Subcutaneous abdominal adipose tissue (tissue), 5 donors: ENCODE results near the gene CEP20.

ENCODE experiments used
- H3K27ac ChIP-seq: one replicate; pipeline ENCODE4 v1.7.0; 2013; ENCODE audit warnings: low read depth, mild to moderate bottlenecking, inconsistent platforms, low read length, moderate library complexity
- H3K27me3 ChIP-seq, 5 donors: one replicate each; pipeline ENCODE4 v1.7.0; 2013; ENCODE audit warnings: low read length in 5 of 5, inconsistent platforms in 1 of 5; ENCODE audit not compliant: control insufficient read depth in 5 of 5, insufficient read depth in 4 of 5
- H3K36me3 ChIP-seq, 5 donors: one replicate each; pipeline ENCODE4 v1.7.0; 2013; ENCODE audit warnings: low read length in 5 of 5; ENCODE audit not compliant: control insufficient read depth in 5 of 5, insufficient read depth in 5 of 5
- H3K4me1 ChIP-seq, 5 donors: one replicate each; pipeline ENCODE4 v1.7.0; 2013; ENCODE audit warnings: low read length in 5 of 5, mild to moderate bottlenecking in 3 of 5, moderate library complexity in 1 of 5; ENCODE audit not compliant: control insufficient read depth in 5 of 5, insufficient read depth in 5 of 5
- H3K4me3 ChIP-seq, 5 donors: one replicate each; pipeline ENCODE4 v1.7.0; 2013; ENCODE audit warnings: low read length in 5 of 5, low read depth in 1 of 5
- H3K9ac ChIP-seq, 5 donors: one replicate each; pipeline ENCODE4 v1.7.0; 2013; ENCODE audit warnings: low read length in 5 of 5, mild to moderate bottlenecking in 4 of 5, moderate library complexity in 3 of 5
- H3K9me3 ChIP-seq, 5 donors: one replicate each; pipeline ENCODE4 v1.7.0; 2013; ENCODE audit warnings: low read length in 5 of 5; ENCODE audit not compliant: control insufficient read depth in 5 of 5
- donor health status: healthy.
- donor health status: healthy.
- donor health status: healthy.
- donor health status: healthy.
- donor health status: healthy.

CEP20 gene

GRCh38 chr16:15861996-15862395 is 26.4 kb downstream of the CEP20 start:
- Histone ChIP-seq H3K36me3 (peaks cover 3 to 20% (median 10%) of the 10 kb centered on the region in 5 donors), H3K27ac (no peak overlapping the region), H3K9me3 (no peaks in the 10 kb centered on the region), H3K4me3 (no peak overlapping the region), H3K4me1 (peaks cover 2 to 20% (median 14%) of the 10 kb centered on the region in 5 donors), H3K9ac (no peak overlapping the region), H3K27me3 (peaks cover 2 to 12% (median 10%) of the 10 kb centered on the region in 5 donors)

- H3K27ac ChIP-seq: no peak overlapping the region
- H3K9ac ChIP-seq: no peak overlapping the region
- no peaks in the 10 kb centered on the region for H3K36me3 ChIP-seq
- H3K4me3 ChIP-seq: no peak overlapping the region
- H3K9me3 ChIP-seq: no peaks in the 10 kb centered on the region
- H3K27me3 ChIP-seq: peaks cover 8 to 32% (median 20%) of the 10 kb centered on the region in 5 donors
- H3K4me1 ChIP-seq: peaks cover 2 to 19% (median 18%) of the 10 kb centered on the region in 5 donors
These were observed 29.3 kb downstream of the CEP20 start for GRCh38 chr16:15858921-15859668.

DNA sequence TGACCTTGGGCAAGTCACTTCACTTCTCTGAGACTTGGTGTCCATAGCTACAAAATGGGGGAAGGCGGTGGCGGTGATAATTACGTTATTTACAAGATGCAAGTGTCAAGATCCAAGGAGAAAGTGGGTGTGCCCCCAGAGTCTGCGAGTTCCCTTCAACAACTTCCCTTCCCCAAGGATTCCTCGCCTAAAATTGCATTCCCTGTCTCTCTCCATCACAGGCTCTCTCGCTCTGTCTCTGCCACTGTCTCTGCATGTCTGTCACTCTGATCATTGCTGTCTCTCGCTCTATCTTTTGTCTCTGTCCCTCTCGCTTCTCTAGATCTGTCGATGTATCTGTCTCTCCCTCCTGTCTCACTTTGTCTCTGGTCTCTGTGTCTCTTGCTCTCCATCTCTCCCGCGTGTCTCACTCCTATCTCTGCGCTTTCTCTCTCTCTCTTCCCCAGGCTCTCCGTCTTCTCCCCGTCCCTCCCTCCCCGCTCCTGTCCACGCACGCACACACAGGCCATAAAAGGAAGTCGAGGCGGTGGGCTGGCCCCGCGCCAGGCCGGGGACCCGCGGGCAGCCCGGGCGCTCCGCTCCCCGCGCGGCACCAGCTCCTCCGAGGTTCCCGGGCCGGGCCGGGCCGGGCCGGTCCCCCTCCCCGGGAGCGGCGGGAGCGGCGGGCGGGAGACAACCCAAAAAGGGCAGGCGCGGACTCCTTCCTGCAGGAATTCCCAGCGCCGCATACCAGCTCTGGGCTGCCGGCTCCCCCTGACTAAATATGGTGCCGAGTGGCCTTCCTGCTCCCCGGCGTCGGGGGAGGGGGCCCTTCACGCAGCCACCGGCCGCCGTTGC is 30.5 kb downstream of the CEP20 start:
- Histone ChIP-seq H3K27ac (no peak overlapping the region), H3K4me1 (peaks cover 2 to 19% (median 18%) of the 10 kb centered on the region in 5 donors), H3K9ac (no peak overlapping the region), H3K4me3 (peak overlapping the region; percentile 43 to 72 (median 66)), H3K36me3 (no peaks in the 10 kb centered on the region), H3K9me3 (no peaks in the 10 kb centered on the region), H3K27me3 (peaks cover 8 to 32% (median 20%) of the 10 kb centered on the region in 5 donors)

- H3K9ac ChIP-seq: no peak within 1 kb of the TSS
- H3K27ac ChIP-seq: no peak within 1 kb of the TSS
- peaks cover 8 to 32% (median 20%) of the 10 kb centered on the region in 5 donors for H3K27me3 ChIP-seq
- peak within 1 kb of the TSS; percentile 43 to 72 (median 66) for H3K4me3 ChIP-seq
- peaks cover 2 to 19% (median 18%) of the 10 kb centered on the region in 5 donors for H3K4me1 ChIP-seq
- no peaks in the 10 kb centered on the region for H3K9me3 ChIP-seq
- H3K36me3 ChIP-seq: no peaks in the 10 kb centered on the region
These were observed 31.3 kb downstream of the CEP20 start, which contains the start of gene MYH11 for GRCh38 chr16:15856901-15857698. MYH11 (minus strand) TSS chr16:15857028; CDS start chr16:15838252, 18,776 bp downstream.

- Histone ChIP-seq H3K27ac (no peak overlapping the region), H3K27me3 (peaks cover 8 to 32% (median 20%) of the 10 kb centered on the region in 5 donors), H3K4me3 (no peak overlapping the region), H3K9me3 (no peaks in the 10 kb centered on the region), H3K36me3 (no peaks in the 10 kb centered on the region), H3K9ac (no peak overlapping the region), H3K4me1 (peaks cover 2 to 19% (median 18%) of the 10 kb centered on the region in 5 donors)
These were observed 32.2 kb downstream of the CEP20 start for GRCh38 chr16:15856182-15856581.

- H3K9ac ChIP-seq: no peak overlapping the region
- no peak overlapping the region for H3K4me3 ChIP-seq
- no peak overlapping the region for H3K27ac ChIP-seq
- peaks cover 2 to 19% (median 18%) of the 10 kb centered on the region in 5 donors for H3K4me1 ChIP-seq
- H3K9me3 ChIP-seq: no peaks in the 10 kb centered on the region
- H3K36me3 ChIP-seq: no peaks in the 10 kb centered on the region
- peaks cover 8 to 32% (median 20%) of the 10 kb centered on the region in 5 donors for H3K27me3 ChIP-seq
These were observed 32.7 kb downstream of the CEP20 start for GRCh38 chr16:15855704-15856003.

GRCh38 chr16:15854906-15855703 is 33.3 kb downstream of the CEP20 start:
- H3K4me1 ChIP-seq: peaks cover 2 to 19% (median 18%) of the 10 kb centered on the region in 5 donors
- no peak overlapping the region for H3K27ac ChIP-seq
- H3K9me3 ChIP-seq: no peaks in the 10 kb centered on the region
- no peak overlapping the region for H3K9ac ChIP-seq
- H3K27me3 ChIP-seq: peaks cover 8 to 32% (median 20%) of the 10 kb centered on the region in 5 donors
- H3K4me3 ChIP-seq: no peak overlapping the region
- H3K36me3 ChIP-seq: no peaks in the 10 kb centered on the region

- no peaks in the 10 kb centered on the region for H3K9me3 ChIP-seq
- H3K4me1 ChIP-seq: peaks cover 2 to 19% (median 18%) of the 10 kb centered on the region in 5 donors
- H3K27ac ChIP-seq: no peak overlapping the region
- H3K9ac ChIP-seq: no peak overlapping the region
- H3K4me3 ChIP-seq: no peak overlapping the region
- H3K36me3 ChIP-seq: no peaks in the 10 kb centered on the region
- H3K27me3 ChIP-seq: peaks cover 8 to 32% (median 20%) of the 10 kb centered on the region in 5 donors
These were observed 34.3 kb downstream of the CEP20 start for GRCh38 chr16:15854061-15854460.

DNA sequence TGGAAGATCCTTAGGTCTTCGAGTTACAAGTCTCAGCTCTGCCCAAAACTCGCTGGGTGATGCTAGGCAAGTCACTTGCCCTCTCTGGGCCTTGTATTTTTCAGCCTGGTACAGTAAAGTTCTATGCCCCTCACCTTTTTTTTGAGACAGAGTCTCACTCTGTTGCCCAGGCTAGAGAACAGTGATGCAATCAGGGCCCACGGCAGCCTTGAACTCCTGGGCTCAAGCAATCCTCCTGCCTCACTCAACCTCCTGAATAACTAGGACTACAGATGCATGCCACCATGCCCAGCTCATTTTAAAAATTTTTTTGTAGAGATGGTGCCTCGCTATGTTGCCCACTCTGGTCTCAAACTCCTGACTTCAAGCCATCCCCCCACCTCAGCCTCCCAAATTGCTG is 35.4 kb downstream of the CEP20 start:
- Histone ChIP-seq H3K9ac (no peak overlapping the region), H3K36me3 (no peaks in the 10 kb centered on the region), H3K9me3 (no peaks in the 10 kb centered on the region), H3K4me1 (peaks cover 2 to 16% (median 14%) of the 10 kb centered on the region in 5 donors), H3K4me3 (no peak overlapping the region), H3K27me3 (peaks cover 8 to 32% (median 20%) of the 10 kb centered on the region in 5 donors), H3K27ac (no peak overlapping the region)
